Measurements from ENCODE around the gene SPTB. TPM values are rescaled to one million over a fixed set of nuclear protein-coding genes. Genes with fewer than 3 reads are reported as not detected.

SPTB gene
- total RNA-seq, 2 experiments from 2014 or later = not detected

GRCh38 chr14:64704143-64704742, 175.5 kb downstream of the SPTB start, which contains the start of gene PLEKHG3:
PLEKHG3 (plus strand) TSS chr14:64704424; CDS start chr14:64727632, 23,208 bp downstream.
- peak within 1 kb of the TSS; percentile 47 for H3K27ac Mint-ChIP-seq
- peak; percentile 47 for ATAC-seq
- CTCF ChIA-PET = interaction anchor here (1.0 to 6.8 kb wide), 3 partner anchors 17 to 56 kb away, joined by 4 to 45 read pairs (median 7); no protein-coding TSS in a partner anchor
- H3K9me3 Mint-ChIP-seq (ENCODE audit: low read depth) = no peaks in the 10 kb centered on the region
- H3K27me3 Mint-ChIP-seq = peaks cover 64% of the 10 kb centered on the region
- no peak for DNase-seq
- H3K4me3 Mint-ChIP-seq = peak within 1 kb of the TSS; percentile 67
- peaks cover 61% of the 10 kb centered on the region for H3K4me1 Mint-ChIP-seq
- H3K36me3 Mint-ChIP-seq = peaks cover 4% of the 10 kb centered on the region

GRCh38 chr14:64703395-64704142, 176.1 kb downstream of the SPTB start:
- CTCF ChIA-PET = interaction anchor here (1.0 kb wide), 1 partner anchor 9 kb away, joined by 3 read pairs; no protein-coding TSS in a partner anchor
- peaks cover 61% of the 10 kb centered on the region for H3K4me1 Mint-ChIP-seq
- DNase-seq = no peak
- H3K9me3 Mint-ChIP-seq (ENCODE audit: low read depth) = no peaks in the 10 kb centered on the region
- H3K36me3 Mint-ChIP-seq = peaks cover 4% of the 10 kb centered on the region
- peaks cover 67% of the 10 kb centered on the region for H3K27me3 Mint-ChIP-seq
- no peak for ATAC-seq
- peak overlapping the region; percentile 67 for H3K4me3 Mint-ChIP-seq
- no peak overlapping the region for H3K27ac Mint-ChIP-seq

GRCh38 chr14:64702493-64703394, 177.0 kb downstream of the SPTB start:
- H3K36me3 Mint-ChIP-seq = peaks cover 4% of the 10 kb centered on the region
- H3K27me3 Mint-ChIP-seq = peaks cover 70% of the 10 kb centered on the region
- ATAC-seq (no peak), DNase-seq (no peak)
- H3K9me3 Mint-ChIP-seq (ENCODE audit: low read depth) = no peaks in the 10 kb centered on the region
- peaks cover 56% of the 10 kb centered on the region for H3K4me1 Mint-ChIP-seq
- H3K4me3 Mint-ChIP-seq = no peak overlapping the region
- CTCF ChIA-PET = interaction anchor here (1.0 kb wide), 1 partner anchor 9 kb away, joined by 3 read pairs; no protein-coding TSS in a partner anchor
- H3K27ac Mint-ChIP-seq = no peak overlapping the region

GRCh38 chr14:64701660-64702059, 178.0 kb downstream of the SPTB start:
- DNase-seq (no peak), ATAC-seq (no peak)
- Mint-ChIP-seq H3K9me3 (ENCODE audit: low read depth) (no peaks in the 10 kb centered on the region), H3K36me3 (peaks cover 4% of the 10 kb centered on the region), H3K4me1 (peaks cover 51% of the 10 kb centered on the region), H3K27me3 (peaks cover 68% of the 10 kb centered on the region), H3K27ac (no peak overlapping the region), H3K4me3 (no peak overlapping the region)
- CTCF ChIA-PET = interaction anchor here (1.6 to 2.0 kb wide), 2 partner anchors 12 to 63 kb away, joined by 3 to 7 read pairs; no protein-coding TSS in a partner anchor

GRCh38 chr14:64700894-64701293, 178.8 kb downstream of the SPTB start:
- H3K9me3 Mint-ChIP-seq (ENCODE audit: low read depth) = no peaks in the 10 kb centered on the region
- no peak overlapping the region for H3K4me3 Mint-ChIP-seq
- peaks cover 2% of the 10 kb centered on the region for H3K36me3 Mint-ChIP-seq
- ATAC-seq = no peak
- peaks cover 69% of the 10 kb centered on the region for H3K27me3 Mint-ChIP-seq
- CTCF ChIA-PET = interaction anchor here (0.8 to 2.0 kb wide), 4 partner anchors 11 to 73 kb away, joined by 3 to 7 read pairs (median 3); no protein-coding TSS in a partner anchor
- H3K4me1 Mint-ChIP-seq = peaks cover 50% of the 10 kb centered on the region
- no peak overlapping the region for H3K27ac Mint-ChIP-seq
- no peak for DNase-seq

GRCh38 chr14:64700290-64700689, 179.4 kb downstream of the SPTB start:
- H3K9me3 Mint-ChIP-seq (ENCODE audit: low read depth) = no peaks in the 10 kb centered on the region
- H3K4me3 Mint-ChIP-seq = no peak overlapping the region
- DNase-seq (no peak), ATAC-seq (no peak)
- no peaks in the 10 kb centered on the region for H3K36me3 Mint-ChIP-seq
- H3K27ac Mint-ChIP-seq = no peak overlapping the region
- H3K4me1 Mint-ChIP-seq = peaks cover 44% of the 10 kb centered on the region
- CTCF ChIA-PET = interaction anchor here (0.8 to 2.0 kb wide), 4 partner anchors 11 to 74 kb away, joined by 3 to 7 read pairs (median 3); no protein-coding TSS in a partner anchor
- peaks cover 63% of the 10 kb centered on the region for H3K27me3 Mint-ChIP-seq

GRCh38 chr14:64698903-64699302, 180.8 kb downstream of the SPTB start:
- Mint-ChIP-seq H3K27ac (peak overlapping the region; percentile 35), H3K27me3 (peaks cover 69% of the 10 kb centered on the region), H3K4me3 (no peak overlapping the region), H3K9me3 (ENCODE audit: low read depth) (no peaks in the 10 kb centered on the region), H3K36me3 (no peaks in the 10 kb centered on the region), H3K4me1 (peaks cover 40% of the 10 kb centered on the region)
- ATAC-seq (peak; percentile 40), DNase-seq (no peak)
- CTCF ChIA-PET = interaction anchor here (0.7 to 2.0 kb wide), 7 partner anchors 8 to 63 kb away, joined by 3 to 5 read pairs (median 3); no protein-coding TSS in a partner anchor

- H3K4me1 Mint-ChIP-seq = peaks cover 28% of the 10 kb centered on the region
- H3K27me3 Mint-ChIP-seq = peaks cover 53% of the 10 kb centered on the region
- CTCF ChIA-PET = interaction anchor here (0.6 to 1.8 kb wide), 2 partner anchors 13 to 461 kb away, joined by 3 to 7 read pairs; no protein-coding TSS in a partner anchor
- no peaks in the 10 kb centered on the region for H3K36me3 Mint-ChIP-seq
- no peak overlapping the region for H3K27ac Mint-ChIP-seq
- DNase-seq (no peak), ATAC-seq (peak; percentile 39)
- no peaks in the 10 kb centered on the region for H3K9me3 Mint-ChIP-seq (ENCODE audit: low read depth)
- H3K4me3 Mint-ChIP-seq = no peak overlapping the region
Measured at GRCh38 chr14:64696355-64696857, 183.3 kb downstream of the SPTB start.

Small RNA genes within 50 kb of the gene (microRNA-seq; reads per million reads assigned to microRNA genes)
- gene MIR7855 = not detected

Other genes with a start within 250 kb of the SPTB start
- gene PLEKHG3, start 175.5 kb downstream of the SPTB start, total RNA-seq = 10 to 100 TPM; 11.9 to 28.2 TPM
- 10 to 100 TPM; 49.3 to 57.9 TPM for gene CHURC1, start 34.5 kb upstream of the SPTB start, total RNA-seq
- not detected for gene GPX2, start 62.8 kb upstream of the SPTB start, total RNA-seq
- gene RAB15, start 92.4 kb upstream of the SPTB start, total RNA-seq = 1 to 10 TPM; 2.1 to 2.3 TPM
- gene FNTB, start 107.0 kb upstream of the SPTB start, total RNA-seq = 10 to 100 TPM; 15.0 to 15.6 TPM
- gene MAX, start 222.6 kb upstream of the SPTB start, total RNA-seq = 100 to 1,000 TPM; 130 to 134 TPM